ENCODE measurements around the gene ELAVL4. TPM values are rescaled to one million over a fixed set of nuclear protein-coding genes. Genes with fewer than 3 reads are reported as not detected.

ELAVL4 gene
- total and polyA plus RNA-seq, 9 of the 15 experiments (the other 6 are each of a cell fraction or from before 2014, with no cell fraction given): not detected

DNA sequence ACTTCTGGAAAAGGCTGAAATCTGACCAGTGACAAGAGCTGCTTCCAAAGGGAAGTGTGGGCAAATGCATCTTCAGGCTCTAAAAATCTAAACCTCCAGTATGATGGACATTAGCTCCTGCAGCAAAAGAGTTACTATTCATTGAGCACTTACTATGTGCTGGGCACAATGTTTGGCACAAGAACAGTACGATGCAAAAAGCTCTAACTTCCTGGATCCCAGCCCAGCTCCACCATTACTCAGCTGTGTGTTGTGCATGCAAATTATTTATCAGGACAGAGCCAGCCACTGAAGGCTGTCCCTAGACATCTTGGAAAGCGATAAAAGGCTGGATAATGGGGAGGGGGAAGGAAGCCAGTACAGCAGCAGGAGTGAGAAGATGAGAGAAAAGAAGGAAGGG lies 143.5 kb downstream of the ELAVL4 start (continued):
- TF ChIP-seq MECOM (CRISPR knock-in tag; IDR thresholded peaks at IDR 0.05) (no peak), KDM4B (IDR thresholded peaks at IDR 0.05; ENCODE audit: borderline replicate concordance in 2 of 2, low read depth in 1 of 2) (no peak), U2AF1 (optimal IDR thresholded peaks at IDR 0.05; ENCODE audit: low read depth, low read length) (no peak), NR3C1 (CRISPR knock-in tag; IDR thresholded peaks at IDR 0.05) (no peak), ZNF444 (CRISPR knock-in tag; IDR thresholded peaks at IDR 0.05) (no peak), HLTF (IDR thresholded peaks at IDR 0.05) (no peak), E2F3 (CRISPR knock-in tag; IDR thresholded peaks at IDR 0.05) (no peak), CTCF (IDR thresholded peaks at IDR 0.05 in 2 of 3, conservative IDR thresholded peaks at IDR 0.05 in 1 of 3; ENCODE audit: insufficient read depth in 2 of 3, low read depth in 1 of 3, low read length in 3 of 3) (no peak), JUNB (CRISPR knock-in tag; conservative IDR thresholded peaks at IDR 0.05) (no peak)
- TF ChIP-seq, protein P1, sequence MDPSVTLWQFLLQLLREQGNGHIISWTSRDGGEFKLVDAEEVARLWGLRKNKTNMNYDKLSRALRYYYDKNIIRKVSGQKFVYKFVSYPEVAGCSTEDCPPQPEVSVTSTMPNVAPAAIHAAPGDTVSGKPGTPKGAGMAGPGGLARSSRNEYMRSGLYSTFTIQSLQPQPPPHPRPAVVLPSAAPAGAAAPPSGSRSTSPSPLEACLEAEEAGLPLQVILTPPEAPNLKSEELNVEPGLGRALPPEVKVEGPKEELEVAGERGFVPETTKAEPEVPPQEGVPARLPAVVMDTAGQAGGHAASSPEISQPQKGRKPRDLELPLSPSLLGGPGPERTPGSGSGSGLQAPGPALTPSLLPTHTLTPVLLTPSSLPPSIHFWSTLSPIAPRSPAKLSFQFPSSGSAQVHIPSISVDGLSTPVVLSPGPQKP (CRISPR knock-in tag; IDR thresholded peaks at IDR 0.05): no peak

Other genes starting within 250 kb of the ELAVL4 start
- not detected in 2 replicates for gene AGBL4, start 85.0 kb upstream of the ELAVL4 start, total RNA-seq (2014; rRNA removed)
- gene AGBL4, start 85.0 kb upstream of the ELAVL4 start, total RNA-seq (2014; rRNA removed; fragmentation: Illumina TruSeq; extraction: Trizol): not detected in 2 replicates
- 0.11 TPM in 1 of 2 replicates, not detected in the other for gene AGBL4, start 85.0 kb upstream of the ELAVL4 start, total RNA-seq (2015; rRNA removed; fragmentation: Illumina TruSeq; extraction: Trizol)
- not detected in 2 replicates for gene AGBL4, start 85.0 kb upstream of the ELAVL4 start, total RNA-seq (2021)
- 0.07 and 0.11 TPM in 2 replicates for gene AGBL4, start 85.0 kb upstream of the ELAVL4 start, polyA plus RNA-seq (2011; rRNA removed)
- gene AGBL4, start 85.0 kb upstream of the ELAVL4 start, polyA plus RNA-seq (2014; fragmentation: Illumina TruSeq; extraction: Trizol): not detected in 2 replicates
- not detected for gene AGBL4, start 85.0 kb upstream of the ELAVL4 start, polyA plus RNA-seq (2014; fragmentation: Nextera tagmentation; extraction: Ambion mirVana)
- not detected in 2 replicates for gene AGBL4, start 85.0 kb upstream of the ELAVL4 start, polyA plus RNA-seq (2014; rRNA removed)